NCI-H187 treated with DMSO at 0.1 percent for 48 hours (cell line): ENCODE results near the gene SNW1.
"Not testable (repeated sequence)": the region's sequence is repeated elsewhere in the genome, so short reads cannot be mapped to it uniquely, and the experiment has no call there.

Source experiments
- DNase-seq: peaks from one replicate; lab custom pipeline; 2025; lab: John Stamatoyannopoulos, UW

Gene SNW1

DNA sequence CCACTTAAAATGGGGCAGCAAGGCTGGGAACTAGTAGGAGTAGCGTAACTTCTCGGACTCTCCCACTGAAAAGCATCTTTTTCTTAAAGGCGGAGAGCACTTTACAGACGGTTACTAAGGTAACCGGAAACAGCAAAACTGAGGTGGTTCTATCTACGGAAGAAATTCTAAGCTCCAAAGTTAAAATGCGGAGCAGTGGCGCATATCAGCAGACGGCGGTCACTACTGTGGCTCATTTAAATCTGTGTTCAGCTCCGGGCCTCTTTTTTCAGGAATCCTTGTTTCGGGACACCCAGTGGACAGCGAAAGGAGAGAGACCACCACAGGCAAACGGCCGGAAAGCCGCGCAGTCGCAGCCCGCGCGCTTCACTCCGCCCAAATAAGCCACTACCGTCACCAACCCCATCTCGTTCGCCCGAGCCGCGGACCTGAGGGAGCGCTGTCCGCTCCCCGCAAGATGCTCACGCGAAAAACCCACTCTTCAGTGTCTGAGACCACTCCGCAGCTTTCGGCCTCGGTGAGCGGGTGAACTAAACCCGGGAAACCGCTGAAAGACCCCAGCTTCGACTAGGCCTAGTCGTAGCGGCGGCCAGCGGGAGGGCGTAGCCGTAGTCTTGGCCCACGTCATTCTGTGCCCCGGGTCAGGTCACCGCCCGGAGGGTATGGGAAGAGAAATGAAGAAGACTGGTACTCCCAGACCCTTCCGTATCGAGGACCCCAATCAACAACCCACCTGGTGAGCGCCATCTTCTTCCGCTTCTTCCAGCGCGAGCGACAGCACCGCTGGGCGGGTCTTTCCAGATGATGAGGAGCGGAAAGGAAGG is at the start of gene SNW1:
Gene SNW1 (minus strand): TSS at position 776 of the 824 bp plus-strand sequence. CDS start 29 bp downstream, at position 747.
- no peak for DNase-seq

DNA sequence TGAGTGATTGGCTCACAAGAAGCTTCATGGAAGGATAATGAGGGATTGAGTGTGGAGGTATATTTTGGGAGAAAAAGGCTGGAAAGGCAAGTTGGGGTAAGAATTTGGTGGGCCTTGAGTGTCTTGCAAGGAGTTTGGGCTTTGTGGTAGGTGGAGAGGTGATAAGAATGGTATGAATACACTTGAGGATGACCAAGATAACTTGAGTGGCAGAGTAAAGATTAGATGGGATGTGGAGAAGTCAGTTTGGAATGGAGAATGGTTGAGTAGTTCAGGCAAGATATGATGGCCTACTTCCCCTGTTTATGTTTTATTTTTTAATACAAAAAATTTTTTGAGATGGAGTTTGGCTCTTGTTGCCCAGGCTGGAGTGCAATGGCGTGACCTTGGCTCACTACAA is 48.1 kb upstream of the SNW1 start:
- DNase-seq, result no peak

DNA sequence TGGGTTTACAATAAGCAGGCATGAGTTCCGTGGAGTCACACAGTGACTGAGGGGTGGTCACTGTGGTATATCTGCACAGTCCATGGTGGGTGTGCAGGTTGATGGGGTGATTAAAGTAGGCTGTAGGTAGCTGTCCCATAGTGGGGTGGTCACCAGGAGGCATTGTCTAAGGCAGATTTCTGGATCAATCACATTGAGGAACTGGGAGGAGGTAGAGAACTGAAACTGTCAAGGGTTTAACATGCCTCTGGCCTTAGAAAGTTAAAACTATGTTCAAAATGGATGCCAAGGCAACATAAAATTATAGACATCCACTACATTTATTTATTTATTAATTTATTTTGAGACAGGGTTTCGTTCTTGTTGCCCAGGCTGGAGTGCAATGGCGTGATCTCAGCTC is 47.3 kb upstream of the SNW1 start:
- no peak for DNase-seq

DNA sequence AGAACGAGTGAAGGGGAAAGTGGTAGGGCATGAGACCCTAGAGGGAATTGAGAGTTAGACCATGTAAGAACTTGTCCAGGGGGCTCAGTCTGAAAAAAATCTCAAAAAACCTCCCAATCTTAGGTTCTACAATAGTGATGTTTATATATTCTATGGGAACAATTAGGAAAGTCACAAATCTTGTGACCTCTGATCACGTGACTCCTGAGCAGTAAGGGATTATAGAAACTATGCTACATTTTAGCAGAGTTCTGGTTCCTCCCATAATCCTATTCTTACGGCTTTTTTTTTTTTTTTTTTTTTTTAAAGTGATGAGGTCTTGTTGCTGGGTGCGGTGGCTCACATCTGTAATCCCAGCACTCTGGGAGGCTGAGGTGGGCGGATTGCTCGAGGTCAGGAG is 44.8 kb upstream of the SNW1 start:
- DNase-seq, result no peak

DNA sequence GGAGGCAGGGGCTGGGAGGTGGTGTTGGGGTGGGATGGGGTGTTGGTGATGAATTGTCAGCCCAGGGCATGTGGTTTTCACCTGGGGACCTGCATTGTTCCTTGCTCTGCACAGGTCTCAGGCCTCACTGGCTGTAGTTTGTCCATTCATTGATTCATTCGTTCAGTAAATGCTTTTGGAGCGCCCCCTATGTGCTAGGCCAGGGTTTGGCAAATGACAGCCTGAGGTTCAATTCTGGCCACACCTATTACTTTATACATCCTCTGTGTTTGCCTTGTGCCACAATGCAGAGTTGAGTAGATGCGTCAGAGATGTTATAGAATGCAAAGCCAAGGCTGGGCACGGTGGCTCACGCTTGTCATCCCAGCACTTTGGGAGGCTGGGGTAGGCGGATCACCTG is 43.6 kb upstream of the SNW1 start:
- DNase-seq, result no peak

DNA sequence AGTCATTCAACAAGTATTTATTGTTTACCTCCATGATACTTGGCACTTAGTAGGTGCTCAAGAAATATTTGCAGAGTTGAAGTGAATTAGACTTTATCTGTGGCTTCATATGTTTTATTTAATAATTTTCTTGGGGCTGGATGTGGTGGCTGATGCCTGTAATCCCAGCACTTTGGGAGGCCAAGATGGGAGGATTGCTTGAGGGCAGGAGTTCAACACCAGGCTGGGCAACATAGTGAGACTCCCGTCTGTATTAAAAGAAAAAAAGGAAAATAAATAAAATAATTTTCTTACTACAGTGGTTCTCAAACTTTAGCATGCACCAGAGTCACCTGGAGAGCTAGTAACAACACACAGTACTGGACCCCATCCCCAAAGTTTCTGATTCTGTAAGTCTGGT is 39.9 kb upstream of the SNW1 start:
- no peak for DNase-seq

DNA sequence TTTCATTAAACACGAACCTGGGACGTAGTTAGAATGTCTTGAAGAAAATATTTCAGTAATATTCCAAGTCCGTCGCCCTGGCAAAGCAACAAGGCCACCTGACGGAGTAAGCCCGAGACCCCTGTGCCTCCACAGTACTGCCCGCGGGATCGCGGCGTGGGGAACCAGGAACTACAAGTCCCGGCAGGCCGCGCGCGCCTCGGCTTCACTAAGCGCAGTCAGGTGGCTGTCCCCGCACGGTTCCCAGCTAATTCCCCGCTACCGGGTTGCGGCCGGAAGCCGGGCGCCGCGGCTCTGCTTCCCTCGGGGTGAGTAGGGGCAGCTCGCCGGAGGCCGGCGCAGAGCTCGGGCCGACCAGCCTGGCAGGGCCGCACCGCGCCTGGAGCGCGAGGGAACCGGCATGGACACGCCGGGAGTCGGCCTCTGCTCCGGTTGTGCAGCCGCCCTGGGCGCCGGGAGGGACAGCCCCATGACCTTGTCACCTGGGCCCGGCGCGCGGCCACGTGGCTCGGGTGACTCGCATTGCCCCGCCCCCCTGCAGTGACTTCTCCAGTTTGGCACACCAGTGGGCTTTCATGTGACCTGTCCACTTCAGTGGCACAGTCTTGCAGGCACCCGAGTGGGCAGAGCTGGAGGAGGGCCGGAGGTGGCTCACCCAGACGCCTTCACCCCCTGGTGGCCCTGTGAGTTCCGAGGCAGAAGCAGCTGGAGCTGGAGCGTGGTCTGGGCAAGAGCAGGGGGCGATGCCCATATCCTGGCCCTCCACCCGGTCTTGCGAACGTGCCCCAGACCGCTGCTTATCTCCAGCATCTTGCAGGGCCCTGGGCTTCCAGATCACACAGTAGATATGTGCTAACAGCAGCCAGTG is 39.1 kb upstream of the SNW1 start, which contains the start of gene ADCK1:
Gene ADCK1 (plus strand): TSS at position 247 of the 868 bp plus-strand sequence. CDS start 18,870 bp downstream, outside the sequence.
- peak; percentile 38 for DNase-seq

DNA sequence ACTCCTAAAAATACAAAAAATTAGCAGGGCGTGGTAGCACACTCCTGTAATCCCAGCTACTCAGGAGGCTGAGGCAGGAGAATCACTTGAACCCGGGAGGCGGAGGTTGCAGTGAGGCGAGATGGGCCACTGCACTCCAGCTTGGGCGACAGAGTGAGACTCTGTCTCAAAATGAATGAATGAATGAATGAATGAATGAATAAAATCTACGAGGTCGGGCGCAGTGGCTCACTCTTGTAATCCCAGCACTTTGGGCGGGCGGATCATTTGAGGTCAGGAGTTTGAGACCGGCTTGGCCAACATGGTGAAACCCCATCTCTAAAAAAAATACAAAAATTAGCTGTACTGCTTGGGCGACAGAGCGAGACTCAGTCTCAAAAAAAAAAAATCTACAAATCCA is 38.5 kb upstream of the SNW1 start:
- DNase-seq, result not testable (repeated sequence)

DNA sequence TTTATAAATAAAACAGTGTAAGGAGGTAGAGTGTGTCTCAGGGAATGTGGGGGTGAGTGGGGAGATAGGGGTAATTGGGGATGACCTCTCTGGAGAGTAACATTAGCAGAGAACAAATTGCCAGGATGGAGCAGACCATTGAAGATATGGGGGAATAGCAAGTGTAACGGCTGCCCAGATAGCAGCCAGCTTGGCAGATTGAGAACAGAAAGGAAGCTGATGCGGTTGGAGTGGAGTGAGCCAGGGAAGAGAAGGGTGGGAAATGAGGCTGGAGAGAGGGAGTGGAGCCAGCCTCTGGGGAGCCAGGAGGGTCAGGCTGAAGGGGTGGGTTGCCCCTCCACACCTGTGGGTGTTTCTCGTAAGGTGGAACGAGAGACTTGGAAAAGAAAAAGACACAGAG is 33.4 kb upstream of the SNW1 start:
- DNase-seq, result no peak

DNA sequence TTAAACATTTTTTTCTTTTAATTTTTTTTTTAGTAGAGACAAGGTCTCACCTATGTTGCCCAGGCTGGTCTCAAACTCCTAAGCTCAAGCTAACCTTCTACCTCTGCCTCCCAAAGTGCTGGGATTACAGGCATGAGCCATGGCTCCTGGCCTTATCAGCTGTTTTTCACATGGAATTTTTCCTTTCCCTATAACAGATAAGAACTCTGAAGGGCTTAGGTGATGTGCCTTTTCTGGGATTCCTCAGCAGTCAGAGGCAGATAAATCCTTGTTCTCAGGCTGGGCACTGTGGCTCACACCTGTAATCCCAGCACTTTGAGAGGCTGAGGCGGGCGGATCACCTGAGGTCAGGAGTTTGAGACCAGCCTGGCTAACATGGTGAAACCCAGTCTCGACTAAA is 32.3 kb upstream of the SNW1 start:
- DNase-seq, result not testable (repeated sequence)

DNA sequence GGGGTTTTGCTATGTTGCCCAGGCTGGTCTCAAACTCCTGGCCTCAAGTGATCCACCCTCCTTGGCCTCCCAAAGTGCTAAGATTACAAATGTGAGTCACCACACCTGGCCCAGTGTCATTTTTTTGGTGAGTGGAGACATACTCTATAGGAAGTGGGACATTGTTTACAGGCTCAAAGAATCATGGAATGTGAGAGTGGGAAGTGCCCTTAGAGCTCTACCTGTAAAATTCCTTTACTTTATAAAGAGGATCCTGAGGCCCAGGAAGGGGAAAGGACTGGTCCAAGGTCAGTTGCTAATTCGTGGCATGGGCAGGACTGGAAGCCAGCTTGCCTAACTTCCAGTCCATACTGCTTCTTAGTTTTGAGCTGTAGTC is 30.3 kb upstream of the SNW1 start:
- no peak for DNase-seq

DNA sequence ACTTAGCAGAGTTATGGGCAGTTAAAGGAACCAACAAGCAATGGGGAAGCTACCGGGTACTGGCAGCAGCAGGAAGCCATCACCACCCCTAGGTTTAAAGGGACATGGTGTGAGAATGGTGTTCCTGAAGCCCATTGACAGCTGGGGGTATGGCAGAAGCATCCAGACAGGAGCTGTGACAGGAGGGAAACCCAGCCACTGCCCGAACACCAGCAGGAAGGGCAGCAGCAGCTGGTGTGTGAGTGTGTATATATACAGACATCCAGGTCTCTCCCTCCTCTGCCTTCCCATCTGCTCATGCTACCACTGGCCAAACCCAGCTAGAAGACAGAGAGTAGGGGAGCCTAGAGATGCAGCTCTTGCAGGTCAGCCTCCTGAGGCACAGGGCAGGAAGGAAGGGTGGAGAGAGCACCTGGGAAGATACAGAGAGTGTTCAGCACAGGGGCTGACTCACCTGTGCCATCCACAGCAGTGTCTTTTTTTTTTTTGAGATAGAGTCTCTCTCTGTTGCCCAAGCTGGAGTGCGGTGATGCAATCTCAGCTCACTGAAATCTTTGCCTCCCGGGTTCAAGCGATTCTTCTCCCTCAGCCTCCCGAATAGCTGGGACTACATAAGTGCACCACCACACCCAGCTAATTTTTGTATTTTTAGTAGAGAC is 29.7 kb upstream of the SNW1 start:
- DNase-seq, result no peak

DNA sequence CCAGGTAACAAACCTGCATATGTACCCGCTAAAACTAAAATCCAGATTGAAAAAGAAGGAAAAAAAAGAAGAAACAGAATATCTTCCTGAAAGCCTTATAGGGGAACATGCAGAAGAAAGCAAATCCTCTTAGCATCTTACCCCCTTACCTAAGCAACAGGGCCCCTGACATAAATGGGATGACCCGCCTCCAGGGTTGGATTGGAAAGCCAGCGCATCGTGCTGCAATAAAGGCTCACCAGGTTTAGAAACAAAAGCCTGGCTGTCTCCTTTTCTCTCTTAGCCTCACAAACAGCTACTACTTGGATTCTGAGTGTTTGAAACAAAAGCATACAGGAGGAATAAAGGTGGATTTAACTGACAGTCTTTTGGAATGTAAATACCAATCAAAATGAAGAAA is 25.2 kb upstream of the SNW1 start:
- no peak for DNase-seq

DNA sequence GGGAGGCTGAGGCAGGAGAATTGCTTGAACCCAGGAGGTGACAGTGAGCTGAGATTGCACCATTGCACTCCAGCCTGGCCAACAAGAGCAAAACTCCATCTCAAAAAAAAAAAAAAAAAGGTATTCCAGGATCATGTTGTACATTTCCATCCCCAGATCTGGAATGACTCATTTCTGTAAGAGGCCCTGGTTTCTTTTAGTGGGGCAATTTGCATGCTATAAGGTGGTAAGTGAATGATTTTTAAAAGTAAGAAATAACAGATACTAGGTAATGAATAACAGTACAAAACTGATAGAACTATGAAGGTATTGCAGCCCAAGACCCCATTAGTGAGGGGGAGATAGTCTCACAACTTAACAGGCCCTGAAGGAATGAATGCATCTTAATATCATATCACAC is 21.2 kb upstream of the SNW1 start:
- DNase-seq, result no peak

DNA sequence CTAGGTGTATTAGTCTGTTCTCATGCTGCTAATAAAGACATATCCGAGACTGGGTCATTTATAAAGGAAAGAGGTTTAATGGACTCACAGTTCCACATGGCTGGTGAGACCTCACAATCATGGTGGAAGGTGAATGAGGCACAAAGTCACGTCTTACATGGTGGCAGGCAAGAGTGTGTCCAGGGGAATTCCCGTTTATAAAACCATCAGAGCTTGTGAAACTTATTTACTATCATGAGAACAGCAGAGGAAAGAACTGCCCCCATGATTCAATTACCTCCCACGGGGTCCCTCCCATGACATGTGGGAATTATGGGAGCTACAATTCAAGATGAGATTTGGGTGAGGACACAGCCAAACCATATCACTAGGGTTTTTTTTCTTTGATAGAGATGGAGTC is 13.0 kb upstream of the SNW1 start:
- DNase-seq, result not testable (repeated sequence)

DNA sequence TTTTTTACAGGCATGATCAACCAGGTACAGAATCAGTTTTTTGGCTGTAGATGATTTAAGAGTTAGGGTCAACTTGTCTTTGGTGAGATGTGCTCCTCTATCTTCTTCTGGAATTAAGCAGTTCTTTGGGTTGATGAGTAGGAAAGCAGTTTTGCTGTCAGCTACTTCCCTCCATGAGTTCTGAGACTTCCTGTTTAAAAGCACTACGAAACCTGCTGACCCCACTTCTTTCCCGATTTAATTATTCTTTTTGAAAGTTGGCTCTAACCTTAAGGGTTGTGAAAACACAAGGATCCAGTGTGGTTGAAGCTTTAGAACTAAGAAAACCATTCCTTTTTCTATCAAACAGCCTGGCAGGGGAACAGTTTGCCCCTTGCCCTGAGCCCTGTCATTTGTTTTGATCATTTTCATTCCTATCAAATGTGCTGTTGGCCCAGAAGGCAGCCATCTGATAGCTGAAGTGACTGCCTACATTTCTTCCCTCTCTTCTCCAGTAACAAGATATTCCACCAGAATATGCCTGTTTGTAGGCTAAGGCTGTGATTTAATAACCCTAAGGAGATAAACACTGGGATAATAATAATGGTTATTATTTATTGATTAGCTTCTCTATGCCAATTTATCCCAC is 7.6 kb upstream of the SNW1 start:
- DNase-seq, result not testable (repeated sequence)

DNA sequence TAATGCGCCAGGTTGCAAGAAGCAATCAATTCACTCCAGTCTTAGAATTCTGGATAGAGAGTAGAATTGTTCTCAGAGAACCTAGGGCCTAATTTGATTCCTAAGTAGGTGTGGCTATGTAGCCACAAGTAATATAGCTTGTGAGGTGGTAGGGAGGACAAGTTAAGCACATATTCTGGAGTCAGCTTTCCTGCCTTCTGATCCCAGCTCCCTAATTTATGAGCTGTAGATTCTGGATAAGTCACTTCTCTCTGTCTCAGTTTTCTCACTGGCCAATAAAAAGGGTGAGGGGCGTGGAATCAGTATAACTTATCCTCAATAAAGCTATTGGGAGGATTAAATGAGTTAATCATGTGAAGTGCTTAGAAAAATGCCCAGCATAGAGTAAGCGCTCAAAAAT is 3.0 kb upstream of the SNW1 start:
- DNase-seq, result no peak

DNA sequence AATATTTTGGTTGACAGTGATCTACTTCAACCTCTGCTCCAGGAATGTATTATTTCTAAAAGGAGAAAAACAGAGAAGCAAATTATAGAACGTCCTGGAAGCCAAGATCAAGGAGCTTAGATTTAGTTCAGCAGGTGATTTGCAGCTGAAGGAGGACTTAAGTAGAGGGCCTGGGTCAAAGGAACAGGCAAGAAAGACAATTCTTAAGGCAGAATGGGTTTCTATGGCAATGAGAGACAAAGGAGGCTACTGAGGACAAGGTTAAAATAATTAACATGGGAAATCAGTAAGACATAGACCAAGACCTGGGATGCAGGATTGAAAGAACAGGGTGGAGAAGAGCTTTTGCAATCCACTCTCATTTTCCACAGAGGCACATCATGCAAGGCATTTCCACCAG is 2.4 kb upstream of the SNW1 start:
- DNase-seq, result no peak

DNA sequence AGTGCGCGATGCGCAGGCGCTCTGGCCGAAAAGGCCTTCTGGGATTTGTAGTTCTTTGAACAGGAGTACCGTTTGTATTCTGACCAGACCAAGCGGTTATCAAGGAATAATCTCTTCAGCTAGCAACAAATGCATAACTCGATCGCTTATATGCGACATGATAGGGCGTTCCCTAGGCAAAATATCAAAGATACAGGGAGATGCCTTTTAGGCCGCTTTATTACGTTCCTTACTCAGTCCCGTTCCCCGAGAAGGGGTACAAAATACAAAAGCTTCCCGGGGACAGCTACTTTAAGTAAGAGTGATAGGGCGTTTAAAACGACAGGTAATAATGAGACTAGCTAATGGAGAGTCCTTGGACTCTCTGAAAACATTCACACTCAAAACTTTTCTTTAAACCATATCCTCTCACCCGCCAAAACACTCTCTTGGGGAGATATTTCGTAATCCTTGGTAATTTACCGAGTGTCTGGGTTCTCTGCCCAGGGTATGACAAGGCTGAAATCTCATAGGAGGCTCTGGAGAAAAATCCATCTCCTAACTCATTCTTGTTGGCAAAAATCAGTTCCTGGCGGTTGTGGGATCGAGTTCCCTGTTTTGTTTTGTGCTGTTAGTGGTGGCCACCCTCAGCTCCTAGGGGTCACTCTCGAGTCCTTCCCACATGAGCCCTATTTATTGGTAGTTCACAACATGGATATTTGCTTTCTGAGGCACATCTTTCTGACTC is 412 bp upstream of the SNW1 start:
- peak; percentile 94 for DNase-seq

DNA sequence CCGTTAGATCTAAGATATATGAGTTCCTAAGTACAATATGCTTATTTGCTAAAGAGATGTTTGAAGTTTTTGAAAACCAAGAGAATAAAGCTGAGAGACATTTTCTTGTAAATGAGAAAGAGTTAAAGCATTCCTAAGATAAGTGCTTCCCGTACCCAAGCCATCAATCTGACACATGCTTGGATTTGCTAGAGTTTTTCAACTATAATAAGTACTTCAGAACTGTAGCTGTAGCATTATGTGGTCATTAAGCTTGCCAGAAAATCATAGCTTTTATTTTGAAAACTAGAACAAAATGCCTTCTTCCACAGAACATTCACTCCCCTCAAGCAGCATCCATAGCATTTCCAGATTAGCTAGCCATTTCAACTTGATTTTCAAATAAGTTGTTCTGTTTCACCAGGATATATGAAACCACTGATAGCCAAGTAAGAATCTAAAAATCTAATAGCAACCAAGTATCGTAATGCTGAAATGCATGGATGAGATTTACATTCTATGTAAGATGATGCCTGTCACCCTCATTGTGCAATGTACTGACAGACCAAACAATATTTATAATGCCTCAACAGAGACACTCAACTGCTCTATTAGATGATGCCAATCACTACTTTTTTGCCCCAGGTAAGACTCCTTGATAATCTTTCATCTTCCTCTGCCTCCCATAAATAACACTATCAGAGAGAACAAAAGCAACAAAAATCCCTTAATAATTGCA is 8.0 kb downstream of the SNW1 start:
- no peak for DNase-seq

DNA sequence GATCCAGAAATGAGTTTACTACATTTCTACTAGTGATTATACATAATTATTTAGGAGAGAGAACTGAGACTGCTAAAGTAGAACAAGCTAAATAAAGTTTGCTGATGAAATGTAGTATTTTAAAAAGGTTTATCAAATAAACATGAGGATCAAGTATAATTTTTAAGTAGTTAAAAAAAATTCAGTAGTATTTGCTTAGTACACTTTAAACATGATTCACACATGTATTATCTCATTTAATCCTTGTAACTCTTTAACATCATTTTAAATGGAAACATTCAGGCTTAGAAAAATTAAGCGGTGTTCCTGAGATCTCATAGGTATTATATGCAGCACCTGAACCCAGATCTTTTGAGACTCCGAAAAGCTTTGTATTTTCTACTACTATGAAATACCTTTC is 8.7 kb downstream of the SNW1 start:
- DNase-seq, result no peak
